Measurements from ENCODE around the gene EDIL3.

- no peak for TF ChIP-seq CTCF (conservative IDR thresholded peaks at IDR 0.05 in 1 of 2, IDR thresholded peaks at IDR 0.05 in 1 of 2; ENCODE audit: extremely low read depth in 1 of 2, insufficient read depth in 1 of 2, low read depth in 1 of 2, low read length in 2 of 2)
- TF ChIP-seq EZH2 (IDR thresholded peaks at IDR 0.05; ENCODE audit: borderline replicate concordance, low read length) = no peak
Observed at GRCh38 chr5:84213861-84214260, 170.8 kb downstream of the EDIL3 start.
